GM18511 (cell line): ENCODE measurements around the gene MYOCOS.

ENCODE experiments used
- ATAC-seq: cut with Tn5 transposase; IDR thresholded peaks from one replicate; pipeline ENCODE4 v1.9.1; 2021; ENCODE audit warnings: mild to moderate bottlenecking, moderate library complexity; ENCODE audit not compliant: unreplicated experiment

MYOCOS gene

DNA sequence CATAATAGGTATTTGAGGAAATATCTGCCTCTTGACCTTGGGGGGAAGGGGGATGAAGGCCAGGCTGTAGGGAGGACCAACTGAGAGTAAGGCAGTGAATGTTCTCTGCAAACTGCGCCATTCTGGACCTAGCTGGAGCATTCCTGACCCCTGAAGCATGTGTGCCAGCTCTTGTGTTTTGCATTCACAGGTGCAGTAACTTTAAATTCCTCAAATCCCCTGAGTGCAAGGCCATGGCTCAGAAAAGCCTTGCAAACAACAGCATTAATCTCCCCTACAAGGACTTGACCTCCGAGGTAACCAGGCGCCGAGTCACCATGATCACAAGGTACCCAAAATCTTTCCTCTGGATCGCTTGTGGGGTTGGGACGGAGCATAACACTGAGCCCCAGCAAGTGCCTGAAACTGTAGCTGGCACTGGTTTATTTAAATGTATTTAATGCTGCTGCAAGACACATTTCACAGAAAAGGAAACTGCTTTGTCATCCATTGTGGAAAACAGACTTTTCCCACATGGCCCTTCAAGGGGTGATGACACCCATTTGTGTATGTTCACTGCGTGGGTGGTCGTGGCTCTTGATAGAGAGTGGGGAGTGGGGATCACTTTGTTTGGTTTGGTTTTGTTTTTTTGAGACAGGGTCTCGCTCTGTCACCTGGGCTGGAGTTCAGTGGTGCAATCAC, 1.7 kb downstream of the MYOCOS start:
- no peak for ATAC-seq

DNA sequence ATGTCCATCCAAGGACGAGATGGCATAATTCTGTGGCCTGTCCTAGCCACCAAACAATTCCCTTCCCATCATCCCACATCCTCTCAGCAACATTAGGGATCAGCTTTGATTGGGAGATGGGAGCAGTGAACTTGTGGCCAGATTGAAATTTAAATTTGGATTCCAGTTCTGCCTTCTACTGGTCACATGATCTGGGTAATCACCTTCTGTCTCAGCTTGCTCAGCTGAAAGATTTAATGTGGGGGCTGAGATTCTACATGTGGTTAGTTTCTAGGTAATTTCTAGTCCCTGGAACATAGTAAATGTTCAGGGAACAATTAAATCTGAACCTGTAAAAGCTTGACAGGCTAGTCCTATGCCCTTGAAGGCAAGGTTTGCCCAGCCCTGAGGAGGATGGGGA, 3.2 kb downstream of the MYOCOS start:
- no peak for ATAC-seq

DNA sequence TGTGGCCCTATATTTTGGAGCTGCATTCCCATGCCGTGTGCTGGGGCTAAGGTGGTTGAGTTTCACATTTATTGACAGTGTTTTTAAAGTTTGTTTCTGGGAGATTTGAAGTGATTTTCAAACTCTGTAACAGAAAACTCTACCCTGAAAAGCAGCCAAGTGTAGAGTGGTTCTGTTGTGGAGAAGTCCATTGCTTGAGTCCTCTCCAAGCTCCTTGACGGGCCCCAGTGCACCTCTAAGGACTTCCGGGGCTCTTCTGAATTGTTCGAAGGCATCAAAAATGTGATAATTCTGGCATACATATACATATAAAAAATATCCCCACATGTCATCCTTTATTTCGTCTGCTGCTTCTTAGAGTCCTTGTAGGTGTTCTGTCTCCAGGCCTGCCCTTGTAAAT, 5.0 kb downstream of the MYOCOS start:
- ATAC-seq = no peak

DNA sequence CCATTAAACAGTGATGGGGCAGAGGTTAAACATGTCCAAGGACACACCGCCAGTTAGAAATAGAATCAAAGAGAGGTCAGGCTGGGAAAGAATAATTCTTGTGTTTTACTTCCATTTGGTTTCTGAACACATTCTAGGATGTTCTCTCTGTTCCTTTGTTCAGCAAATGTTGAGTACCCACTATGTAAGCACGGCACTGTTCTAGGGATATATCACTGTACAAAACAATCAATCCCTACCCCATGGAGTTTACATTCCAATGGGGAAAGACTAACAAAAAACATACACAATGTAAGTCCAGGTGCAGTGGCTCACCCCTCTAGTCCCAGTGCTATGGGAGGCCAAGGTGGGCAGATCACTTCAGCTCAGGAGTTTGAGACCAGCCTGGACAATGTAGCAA, 6.2 kb downstream of the MYOCOS start:
- no peak for ATAC-seq

DNA sequence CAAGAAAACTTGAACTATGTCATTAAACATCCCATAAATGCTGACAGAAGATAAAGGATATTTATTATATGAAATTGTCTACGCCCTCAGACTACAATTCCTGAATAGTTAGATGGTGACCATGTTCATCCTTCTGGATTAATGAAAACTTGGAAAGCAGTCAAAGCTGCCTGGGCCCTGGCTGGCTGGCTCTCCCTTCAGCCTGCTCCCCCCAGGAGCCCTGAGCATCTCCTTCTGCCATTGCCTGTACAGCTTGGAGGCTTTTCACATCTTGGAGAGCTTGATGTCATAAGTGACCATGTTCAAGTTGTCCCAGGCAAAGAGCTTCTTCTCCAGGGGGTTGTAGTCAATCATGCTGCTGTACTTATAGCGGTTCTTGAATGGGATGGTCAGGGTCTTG, 13.6 kb downstream of the MYOCOS start:
- ATAC-seq = no peak

DNA sequence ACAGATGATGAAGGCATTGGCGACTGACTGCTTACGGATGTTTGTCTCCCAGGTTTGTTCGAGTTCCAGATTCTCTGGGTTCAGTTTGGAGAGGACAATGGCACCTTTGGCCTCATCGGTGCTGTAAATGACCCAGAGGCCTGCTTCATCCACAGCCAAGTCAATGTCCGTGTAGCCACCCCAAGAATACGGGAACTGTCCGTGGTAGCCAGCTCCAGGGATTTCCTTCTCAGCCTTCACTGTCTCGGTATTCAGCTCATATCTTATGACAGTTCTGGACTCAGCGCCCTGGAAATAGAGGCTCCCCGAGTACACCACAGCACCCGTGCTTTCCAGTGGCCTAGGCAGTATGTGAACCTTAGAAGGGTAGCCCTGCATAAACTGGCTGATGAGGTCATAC, 14.1 kb downstream of the MYOCOS start:
- ATAC-seq = no peak

DNA sequence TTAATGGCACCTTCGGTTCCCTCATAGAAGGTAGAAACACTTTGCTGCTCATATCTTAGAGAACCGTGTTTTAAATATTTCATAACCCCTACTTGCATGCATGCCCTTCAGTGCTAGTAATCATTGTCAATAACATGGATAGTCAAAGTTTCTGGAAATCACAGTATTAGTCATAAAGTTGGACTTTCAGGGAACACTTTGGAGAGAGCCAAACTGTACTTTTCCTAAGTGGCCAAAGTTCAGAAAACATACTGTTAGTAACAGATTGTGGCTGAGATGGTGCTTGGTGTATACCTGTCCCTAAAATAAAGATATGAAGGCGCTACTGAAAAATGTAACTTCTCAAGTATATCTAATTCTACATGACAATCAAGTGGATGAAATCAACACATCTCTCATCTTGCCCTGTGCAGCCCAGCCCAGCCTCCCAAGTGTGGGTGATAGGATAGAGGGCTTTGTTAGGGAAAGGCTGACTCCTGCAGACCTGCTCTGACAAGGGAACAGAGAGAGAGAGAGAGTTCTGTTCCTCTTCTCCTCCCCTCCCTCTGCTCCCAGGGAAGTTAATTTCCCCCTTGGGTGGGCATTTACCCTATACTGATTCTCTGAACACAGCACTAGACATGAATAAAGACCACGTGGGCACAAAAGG, 16.0 kb downstream of the MYOCOS start:
- no peak for ATAC-seq

DNA sequence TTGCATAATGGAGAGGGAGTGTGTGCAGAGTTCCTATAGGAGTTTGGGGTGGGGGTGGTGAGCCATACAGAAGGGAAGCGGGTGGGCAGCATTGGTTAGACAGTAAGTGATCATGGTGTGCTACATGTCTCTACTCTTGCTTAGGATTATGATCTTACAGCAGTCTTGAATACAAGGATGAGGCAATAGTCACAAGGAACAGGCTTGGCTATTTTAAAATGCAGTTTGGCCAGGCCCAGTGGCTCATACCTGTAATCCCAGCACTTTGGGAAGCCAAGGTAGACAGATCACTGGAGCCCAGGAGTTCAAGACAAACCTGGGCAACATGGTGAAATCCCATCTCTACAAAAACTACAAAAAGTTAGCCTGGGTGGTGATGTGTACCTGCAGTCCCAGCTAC, 18.2 kb downstream of the MYOCOS start:
- no peak for ATAC-seq

DNA sequence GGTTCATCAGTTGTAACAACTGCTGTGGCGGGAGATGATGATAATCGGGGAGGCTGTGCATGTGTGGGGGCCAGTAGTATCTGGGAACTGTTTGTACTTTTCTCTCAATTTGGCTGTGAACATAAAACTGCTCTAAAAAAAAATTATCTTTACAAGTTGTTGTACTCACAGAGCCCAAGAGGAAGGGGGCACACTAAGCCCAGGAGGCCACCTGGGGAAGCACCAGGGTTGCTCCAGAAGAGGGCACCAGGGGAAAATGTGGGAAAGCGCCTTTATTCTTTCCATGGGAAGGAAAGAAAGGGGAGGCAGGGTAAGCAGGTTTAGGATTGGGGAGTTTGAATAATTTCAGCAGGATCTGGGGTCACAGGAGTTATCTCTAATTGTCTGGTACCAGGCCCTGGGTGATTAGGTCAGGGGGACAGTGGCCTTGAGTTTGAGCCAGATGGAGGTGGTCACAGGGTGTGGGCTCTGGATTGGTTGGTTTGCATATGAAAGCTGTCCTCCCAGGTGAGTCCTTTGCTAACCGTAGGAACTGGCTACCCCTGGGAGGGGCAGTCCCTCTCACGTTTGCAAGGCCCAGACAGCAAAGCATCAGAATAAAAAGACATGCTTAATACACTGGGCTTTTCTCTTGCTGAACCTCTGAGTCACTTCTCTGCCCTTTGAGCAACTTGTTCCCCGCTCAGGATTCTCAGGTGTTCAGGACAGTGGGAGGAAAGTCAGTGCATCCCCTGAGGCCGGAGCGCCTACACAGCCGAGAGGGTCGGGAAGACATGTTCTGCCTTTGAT, 19.2 kb downstream of the MYOCOS start:
- no peak for ATAC-seq

DNA sequence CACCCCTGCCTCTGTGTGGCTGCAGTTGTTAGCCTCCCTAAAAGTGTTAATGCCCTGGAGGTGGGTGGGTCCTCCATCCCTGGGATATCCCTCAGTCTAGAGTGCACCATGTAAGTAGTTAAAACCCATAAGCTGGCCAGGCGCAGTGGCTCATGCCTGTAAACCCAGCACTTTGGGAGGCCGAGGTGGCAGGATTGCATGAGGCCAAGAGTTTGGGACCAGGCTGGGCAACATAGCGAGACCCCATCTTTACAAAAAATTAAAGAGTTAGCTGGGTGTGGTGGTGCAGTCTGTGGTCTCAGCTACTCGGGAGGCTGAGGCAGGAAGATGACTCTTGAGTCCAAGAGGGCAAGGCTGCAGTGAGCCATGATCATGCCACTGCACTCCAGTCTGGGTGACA, 20.2 kb downstream of the MYOCOS start:
- no peak for ATAC-seq

DNA sequence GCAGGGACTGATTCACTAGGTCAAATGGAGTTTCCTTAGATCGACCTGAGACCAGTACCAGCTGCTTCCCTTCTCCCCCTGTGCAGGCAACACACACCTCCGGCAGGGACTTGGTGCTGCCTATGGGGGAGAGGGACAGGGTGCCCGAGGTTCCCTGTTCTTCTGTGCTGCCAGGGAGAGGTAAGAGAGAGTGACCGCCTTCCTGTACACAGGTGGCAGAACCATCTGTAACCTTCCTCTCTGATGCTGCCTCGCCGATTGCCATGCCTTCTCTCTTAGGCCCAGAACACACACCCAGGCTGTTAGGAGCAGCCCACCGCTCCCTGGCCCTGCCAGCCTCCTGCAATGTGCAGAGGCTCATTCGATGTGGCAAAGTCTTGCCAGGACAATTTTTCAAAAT, 21.1 kb downstream of the MYOCOS start:
- ATAC-seq = no peak

DNA sequence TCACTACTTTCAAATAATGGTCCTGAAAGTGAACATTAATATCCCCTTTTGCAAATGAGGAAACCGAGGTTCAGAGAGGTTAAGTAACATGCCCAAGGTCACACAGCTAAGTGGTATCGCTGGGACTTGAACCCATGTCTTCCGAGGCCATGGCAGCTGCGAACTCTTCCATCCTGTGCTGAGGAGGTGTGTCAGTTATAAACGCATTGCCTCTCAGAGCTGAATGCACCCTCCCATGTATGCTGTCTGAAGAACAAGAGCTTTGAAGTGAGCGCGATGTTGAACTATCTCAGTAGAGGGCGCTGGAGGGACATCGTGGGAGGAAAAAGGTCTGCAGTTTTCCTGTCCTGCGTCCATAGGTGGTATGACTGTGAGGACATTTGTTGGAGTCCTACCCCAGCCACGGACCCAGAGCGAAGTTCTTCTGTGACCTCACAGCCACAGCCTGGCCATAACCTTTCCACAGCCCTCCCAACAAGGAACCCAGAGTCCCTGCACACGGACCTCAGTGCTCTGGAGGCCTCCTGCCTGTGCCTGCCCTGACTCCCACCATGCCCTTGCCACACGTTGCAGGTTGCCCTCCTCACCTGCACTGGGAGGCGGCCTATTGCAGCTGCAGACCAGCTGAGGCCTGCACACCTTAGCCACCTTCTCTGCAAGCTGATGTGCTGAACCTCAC, 22.9 kb downstream of the MYOCOS start:
- ATAC-seq = peak; percentile 83

DNA sequence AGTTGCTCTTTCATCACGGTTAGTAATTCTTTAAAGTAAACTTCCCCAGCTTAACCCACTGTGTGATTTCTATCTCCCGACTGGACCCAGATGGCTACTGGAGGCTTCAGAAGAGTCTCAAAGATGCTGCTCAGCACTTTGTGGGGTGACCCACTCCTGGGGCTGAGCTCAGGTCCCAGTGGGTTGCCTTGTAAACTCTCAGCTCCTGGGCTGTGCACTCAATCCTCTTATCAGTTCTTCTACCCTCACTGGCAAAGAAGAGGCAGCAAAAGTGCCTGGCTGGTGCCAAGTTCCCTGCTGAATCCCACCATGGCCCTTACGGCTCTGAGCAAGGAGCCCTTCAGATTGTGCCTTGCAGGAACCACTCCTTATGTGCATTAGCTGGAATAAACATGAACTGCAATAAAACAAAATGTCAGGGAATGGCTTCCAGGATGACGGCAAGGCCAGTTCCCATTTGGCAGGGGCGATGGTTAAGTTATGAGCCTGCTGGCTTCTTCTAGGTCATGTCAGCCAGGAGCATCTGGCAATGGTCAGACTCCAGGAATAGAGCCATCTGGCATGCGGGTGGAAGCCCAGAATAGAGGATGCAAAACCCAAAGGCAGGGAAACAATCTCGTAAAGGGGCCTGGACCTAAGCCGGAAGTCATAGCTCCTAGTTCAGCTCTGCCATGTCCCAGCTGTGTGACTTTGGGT, 23.7 kb downstream of the MYOCOS start:
- ATAC-seq = peak; percentile 15

DNA sequence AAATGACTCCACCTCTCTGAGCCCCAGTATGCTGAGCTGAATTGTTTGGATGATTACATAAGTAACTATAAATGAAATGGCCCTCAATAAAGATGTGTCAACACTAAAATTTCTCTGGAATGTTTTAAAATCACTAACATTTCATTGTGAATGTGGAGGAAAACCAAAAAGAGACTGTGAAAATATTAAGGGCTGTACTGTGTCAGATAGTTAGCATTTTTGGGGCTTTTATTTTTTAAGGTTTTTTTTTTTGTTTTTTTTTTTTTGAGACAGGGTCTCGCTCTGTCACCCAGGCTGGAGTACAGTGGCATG, 24.2 kb downstream of the MYOCOS start:
- no peak for ATAC-seq

DNA sequence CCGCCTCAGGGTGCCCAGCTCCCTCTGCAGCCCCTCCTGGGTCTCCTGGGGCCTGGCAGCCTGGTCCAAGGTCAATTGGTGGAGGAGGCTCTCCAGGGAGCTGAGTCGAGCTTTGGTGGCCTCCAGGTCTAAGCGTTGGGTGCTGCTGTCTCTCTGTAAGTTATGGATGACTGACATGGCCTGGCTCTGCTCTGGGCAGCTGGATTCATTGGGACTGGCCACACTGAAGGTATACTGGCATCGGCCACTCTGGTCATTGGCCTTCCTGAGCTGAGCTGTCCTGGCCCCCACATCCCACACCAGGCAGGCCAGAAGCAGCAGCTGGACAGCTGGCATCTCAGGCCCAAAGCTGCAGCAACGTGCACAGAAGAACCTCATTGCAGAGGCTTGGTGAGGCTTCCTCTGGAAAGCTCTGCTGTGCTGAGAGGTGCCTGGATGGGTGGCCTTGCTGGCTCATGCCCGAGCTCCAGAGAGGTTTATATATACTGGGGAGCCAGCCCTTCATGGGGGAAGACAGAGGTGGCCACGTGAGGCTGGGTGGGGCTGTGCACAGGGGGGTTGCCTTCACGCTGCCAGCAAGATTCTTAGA, 30.3 kb downstream of the MYOCOS start, which contains the start of gene MYOC:
TSS of gene MYOC (minus strand) at position 455 of the 589 bp plus-strand sequence. CDS start at position 378, 77 bp downstream.
- no peak for ATAC-seq

DNA sequence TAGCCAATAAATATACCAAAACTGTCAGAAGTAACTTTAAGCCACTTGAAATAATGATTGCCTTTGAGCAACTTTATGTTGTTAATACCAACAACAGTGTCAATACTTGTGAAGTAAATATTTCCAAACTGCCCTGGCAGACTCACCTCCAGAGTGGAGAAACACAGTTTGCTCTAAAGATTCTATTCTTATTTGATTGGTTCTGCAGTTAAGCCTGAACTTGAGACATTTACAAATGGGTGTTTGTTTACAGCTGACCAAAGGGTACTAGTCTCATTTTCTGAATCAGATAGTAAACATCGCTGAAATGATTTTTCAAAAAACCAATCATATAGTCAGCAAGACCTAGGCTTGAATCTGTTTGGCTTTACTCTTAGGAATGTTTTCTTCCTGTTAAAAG, 31.8 kb downstream of the MYOCOS start:
- no peak for ATAC-seq

DNA sequence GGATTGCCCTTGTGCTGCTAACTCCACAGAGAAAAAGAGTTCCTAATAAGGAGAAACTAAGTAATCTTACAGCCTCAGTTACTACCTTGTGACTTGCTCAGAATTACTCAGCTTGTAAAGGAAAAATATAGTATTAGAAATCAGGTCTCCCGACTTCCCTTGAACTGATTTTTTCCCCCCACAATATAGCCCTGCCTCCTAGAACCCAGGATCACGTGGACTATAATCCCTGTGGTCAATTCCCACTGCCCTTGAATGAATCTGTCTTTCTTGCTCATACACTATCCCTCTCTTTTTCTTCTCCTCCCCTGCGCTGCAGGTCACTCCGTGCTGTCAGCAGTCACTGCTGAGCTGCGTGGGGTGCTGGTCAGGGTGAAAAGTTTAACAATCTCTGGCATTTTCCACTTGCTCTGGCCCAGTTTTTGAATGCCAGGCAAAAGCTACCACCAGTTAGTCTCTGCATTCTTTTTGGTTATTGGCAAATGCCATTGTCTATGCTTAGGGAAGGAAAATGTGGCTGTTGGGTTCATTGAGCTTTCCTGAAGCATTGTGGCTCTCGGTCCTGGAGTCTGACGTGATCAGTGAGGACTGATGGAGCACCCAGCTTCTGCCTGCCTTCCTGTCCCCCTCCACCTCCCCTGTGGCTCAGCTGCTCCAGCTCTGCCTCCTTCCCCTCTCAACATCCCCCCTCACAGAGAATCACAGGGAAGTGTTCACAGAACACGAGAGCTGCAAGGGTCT, 32.3 kb downstream of the MYOCOS start:
- no peak for ATAC-seq

DNA sequence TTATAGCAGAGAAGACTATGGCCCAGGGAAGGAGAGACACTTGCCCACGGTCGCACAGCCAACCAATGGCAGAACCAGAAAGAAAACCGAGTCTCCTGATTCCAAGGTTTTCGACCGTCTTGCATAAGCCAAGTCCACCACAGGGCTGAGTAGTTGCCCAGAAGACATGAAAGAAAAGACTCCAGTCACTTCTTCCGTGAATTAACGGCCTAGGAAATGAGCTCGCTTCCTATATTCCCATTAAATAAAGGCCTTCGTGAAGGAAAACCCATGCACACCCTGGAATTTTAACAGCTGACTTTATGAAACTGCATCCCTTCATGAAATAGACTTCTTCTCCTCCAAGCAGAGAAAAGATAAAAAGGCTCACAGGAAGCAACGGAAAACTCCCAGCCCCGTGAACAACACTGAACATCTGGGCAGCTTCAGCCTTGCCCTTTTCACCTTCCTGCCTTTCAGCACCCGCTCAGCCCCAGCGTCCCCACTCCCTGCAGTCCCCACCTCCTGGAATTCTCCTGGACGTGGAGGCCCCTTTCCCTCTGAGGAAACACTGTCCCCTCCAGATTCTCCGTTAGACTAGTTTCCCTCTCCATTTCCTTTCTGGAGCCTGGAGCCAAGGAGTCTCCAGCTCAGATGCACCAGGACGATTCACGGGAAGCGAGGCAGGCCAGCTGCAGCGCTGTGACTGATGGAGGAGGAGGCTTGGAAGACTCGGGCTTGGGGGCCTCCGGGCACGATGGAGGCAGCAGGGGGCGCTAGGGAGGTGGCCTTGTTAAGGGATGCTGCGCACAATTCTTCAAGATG, 33.1 kb downstream of the MYOCOS start:
- ATAC-seq = peak; percentile 59

DNA sequence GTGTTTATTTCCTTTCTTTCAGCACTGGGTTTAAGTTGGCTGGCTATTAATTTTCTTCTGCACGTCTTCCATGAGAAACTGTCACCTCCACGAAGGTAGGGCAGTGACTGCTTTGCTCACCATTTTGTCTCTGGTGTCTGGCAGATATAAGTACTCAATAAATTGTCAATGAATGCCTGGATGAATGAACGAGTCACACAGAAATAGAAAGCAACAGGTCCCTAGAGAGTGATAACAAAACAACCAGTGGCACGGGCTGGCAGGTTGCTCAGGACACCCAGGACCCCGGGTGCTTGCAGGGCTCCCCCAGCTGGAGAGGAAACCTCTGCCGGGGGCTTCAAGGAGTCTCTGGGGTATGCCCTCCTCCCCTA, 33.7 kb downstream of the MYOCOS start:
- ATAC-seq = no peak
